GM12878 (cell line): ENCODE results near the gene LY9. TPM values are rescaled to one million over a fixed set of nuclear protein-coding genes. Genes with fewer than 3 reads are reported as not detected.

Experiments used
- CREB1 ChIP-seq: IDR thresholded peaks from 2 replicates; pipeline ENCODE4 v1.6.1; 2012; ENCODE audit warnings: low read depth, mild to moderate bottlenecking, inconsistent platforms
- EGR1 ChIP-seq, 2 experiments: IDR thresholded peaks; 1 replicate in 1 of 2; 2 replicates in 1 of 2; pipeline ENCODE4 v1.6.1; 2011 to 2012; ENCODE audit warnings: low read depth in 2 of 2, low read length in 2 of 2, borderline replicate concordance in 1 of 2, mild to moderate bottlenecking in 1 of 2, moderate library complexity in 1 of 2
- HDAC6 ChIP-seq: fragments of 200-600 bp; sonication (generic); IDR thresholded peaks from one replicate; pipeline ENCODE4 v1.8.0; 2017; ENCODE audit warnings: antibody characterized with exemption; ENCODE audit not compliant: unreplicated experiment
- JUND ChIP-seq: IDR thresholded peaks from 2 replicates; pipeline ENCODE4 v1.6.1; 2012; ENCODE audit warnings: low read depth, mild to moderate bottlenecking, low read length, improper control_type of control experiment, moderate library complexity
- PRDM15 ChIP-seq: fragments of 450-650 bp; formaldehyde crosslinking; IDR thresholded peaks from 2 replicates; pipeline ENCODE4 v1.4.0; 2020; ENCODE audit warnings: mild to moderate bottlenecking, moderate library complexity
- RAD51 ChIP-seq: fragments of 450-650 bp; IDR thresholded peaks from 2 replicates; pipeline ENCODE4 v1.6.1; 2016; ENCODE audit warnings: moderate library complexity, mild to moderate bottlenecking, inconsistent platforms
- SKIL ChIP-seq: fragments of 450-650 bp; IDR thresholded peaks from 2 replicates; pipeline ENCODE4 v1.6.1; 2017; ENCODE audit warnings: mild to moderate bottlenecking, low read depth, inconsistent platforms; ENCODE audit not compliant: poor library complexity, severe bottlenecking
- SP1 ChIP-seq: IDR thresholded peaks from one replicate; pipeline ENCODE4 v1.6.1; 2011; ENCODE audit warnings: low read depth, low read length
- polyA plus RNA-seq, 11 experiments: library from polyadenylated mRNA; depleted of rRNA in 4 of 11; unstranded in 6 of 11; stranded (reverse) in 5 of 11; fragments of >200 nt; fragmentation: Nextera tagmentation in 4 of 11; fragmentation: Illumina TruSeq in 1 of 11; extraction: Ambion mirVana in 4 of 11; extraction: Trizol in 1 of 11; gene quantifications; 1 replicate in 1 of 11; 2 replicates in 10 of 11; pipeline versions ENCODE4 v1.2.1 to v1.2.3, GENCODE V29; 2011 to 2016; ENCODE audit warnings: inconsistent platforms in 2 of 11, missing spikeins in 2 of 11, low read depth in 1 of 11
- total RNA-seq, 4 experiments: library from RNA; depleted of rRNA in 3 of 4; stranded (reverse); fragments of >200 nt in 3 of 4; fragmentation: Illumina TruSeq in 1 of 4; extraction: Trizol in 1 of 4; gene quantifications; 2 replicates each; pipeline versions ENCODE4 v1.2.1 to v1.2.3, GENCODE V29; 2013 to 2021
- TF ChIP-seq, protein P1 (sequence below): IDR thresholded peaks from 2 replicates; pipeline ENCODE4 v1.6.1; 2012; ENCODE audit warnings: low read depth, low read length, improper control_type of control experiment
- TF ChIP-seq, protein P2 (sequence below): fragments of 450-650 bp; IDR thresholded peaks from 2 replicates; pipeline ENCODE4 v1.6.1; 2016; ENCODE audit warnings: mild to moderate bottlenecking

LY9 gene
- total and polyA plus RNA-seq, 10 of the 15 experiments (the other 5 are each of a cell fraction or from before 2014, with no cell fraction given), result 2.7 to 12.5 (median 9.0) TPM

DNA sequence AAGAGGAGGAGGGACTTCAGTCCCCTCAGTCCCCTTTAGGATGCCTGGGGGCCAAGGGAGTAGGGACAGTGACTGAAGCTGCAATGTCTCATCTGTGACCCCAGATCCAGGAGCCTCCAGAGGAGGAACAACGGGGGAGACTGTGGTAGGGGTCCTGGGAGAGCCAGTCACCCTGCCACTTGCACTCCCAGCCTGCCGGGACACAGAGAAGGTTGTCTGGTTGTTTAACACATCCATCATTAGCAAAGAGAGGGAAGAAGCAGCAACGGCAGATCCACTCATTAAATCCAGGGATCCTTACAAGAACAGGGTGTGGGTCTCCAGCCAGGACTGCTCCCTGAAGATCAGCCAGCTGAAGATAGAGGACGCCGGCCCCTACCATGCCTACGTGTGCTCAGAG is 18.3 kb downstream of the LY9 start (continued):
- no peak for TF ChIP-seq SKIL
- no peak for TF ChIP-seq RAD51
- TF ChIP-seq HDAC6, result no peak
- TF ChIP-seq, protein P1, sequence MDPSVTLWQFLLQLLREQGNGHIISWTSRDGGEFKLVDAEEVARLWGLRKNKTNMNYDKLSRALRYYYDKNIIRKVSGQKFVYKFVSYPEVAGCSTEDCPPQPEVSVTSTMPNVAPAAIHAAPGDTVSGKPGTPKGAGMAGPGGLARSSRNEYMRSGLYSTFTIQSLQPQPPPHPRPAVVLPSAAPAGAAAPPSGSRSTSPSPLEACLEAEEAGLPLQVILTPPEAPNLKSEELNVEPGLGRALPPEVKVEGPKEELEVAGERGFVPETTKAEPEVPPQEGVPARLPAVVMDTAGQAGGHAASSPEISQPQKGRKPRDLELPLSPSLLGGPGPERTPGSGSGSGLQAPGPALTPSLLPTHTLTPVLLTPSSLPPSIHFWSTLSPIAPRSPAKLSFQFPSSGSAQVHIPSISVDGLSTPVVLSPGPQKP, result no peak
- TF ChIP-seq EGR1 (IDR thresholded peaks at IDR 0.05; ENCODE audit: borderline replicate concordance in 1 of 2, low read depth in 2 of 2, low read length in 2 of 2), result no peak
- no peak for TF ChIP-seq PRDM15 (CRISPR knock-in tag)
- no peak for TF ChIP-seq JUND
- TF ChIP-seq, protein P2, sequence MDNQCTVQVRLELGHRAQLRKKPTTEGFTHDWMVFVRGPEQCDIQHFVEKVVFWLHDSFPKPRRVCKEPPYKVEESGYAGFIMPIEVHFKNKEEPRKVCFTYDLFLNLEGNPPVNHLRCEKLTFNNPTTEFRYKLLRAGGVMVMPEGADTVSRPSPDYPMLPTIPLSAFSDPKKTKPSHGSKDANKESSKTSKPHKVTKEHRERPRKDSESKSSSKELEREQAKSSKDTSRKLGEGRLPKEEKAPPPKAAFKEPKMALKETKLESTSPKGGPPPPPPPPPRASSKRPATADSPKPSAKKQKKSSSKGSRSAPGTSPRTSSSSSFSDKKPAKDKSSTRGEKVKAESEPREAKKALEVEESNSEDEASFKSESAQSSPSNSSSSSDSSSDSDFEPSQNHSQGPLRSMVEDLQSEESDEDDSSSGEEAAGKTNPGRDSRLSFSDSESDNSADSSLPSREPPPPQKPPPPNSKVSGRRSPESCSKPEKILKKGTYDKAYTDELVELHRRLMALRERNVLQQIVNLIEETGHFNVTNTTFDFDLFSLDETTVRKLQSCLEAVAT, result no peak
- TF ChIP-seq SP1, result no peak
- no peak for TF ChIP-seq CREB1
